Activated CD4-positive, alpha-beta T cell treated with anti-CD3 and anti-CD28 coated beads for 4 hours (primary cell): ENCODE measurements around the gene KDM2A.
"Not testable (repeated sequence)": the region's sequence is repeated elsewhere in the genome, so short reads cannot be mapped to it uniquely, and the experiment has no call there.

ENCODE experiments used
- DNase-seq, 2 donors: peaks; one replicate each; pipeline ENCODE4 v3.0.0-alpha.2; 2020

KDM2A gene

GRCh38 chr11:67118181-67118766 lies 789 bp upstream of the KDM2A start:
- DNase-seq, result peak; percentile 49 to 58

GRCh38 chr11:67119585-67120391 lies 725 bp downstream of the KDM2A start:
- peak; percentile 11 to 31 for DNase-seq

- no peak for DNase-seq
Observed at GRCh38 chr11:67120456-67120855, 1.4 kb downstream of the KDM2A start.

GRCh38 chr11:67120881-67121710 lies 2.0 kb downstream of the KDM2A start:
- DNase-seq, result no peak

- not testable (repeated sequence) for DNase-seq
Observed at GRCh38 chr11:67123801-67124200, 4.7 kb downstream of the KDM2A start.

- DNase-seq, result not testable (repeated sequence)
Observed at GRCh38 chr11:67126243-67126642, 7.2 kb downstream of the KDM2A start.

GRCh38 chr11:67126986-67127385 lies 7.9 kb downstream of the KDM2A start:
- no peak for DNase-seq

- DNase-seq, result not testable (repeated sequence)
Observed at GRCh38 chr11:67130861-67131260, 11.8 kb downstream of the KDM2A start.

- DNase-seq, result no peak
Observed at GRCh38 chr11:67136156-67136555, 17.1 kb downstream of the KDM2A start.

- no peak for DNase-seq
Observed at GRCh38 chr11:67138922-67139321, 19.9 kb downstream of the KDM2A start.

GRCh38 chr11:67146516-67147226 lies 27.6 kb downstream of the KDM2A start:
- DNase-seq, result no peak

- no peak for DNase-seq
Observed at GRCh38 chr11:67153971-67154370, 34.9 kb downstream of the KDM2A start.

- no peak for DNase-seq
Observed at GRCh38 chr11:67154726-67155125, 35.7 kb downstream of the KDM2A start.

GRCh38 chr11:67157691-67158090 lies 38.6 kb downstream of the KDM2A start:
- DNase-seq, result no peak

- no peak for DNase-seq
Observed at GRCh38 chr11:67158221-67158620, 39.2 kb downstream of the KDM2A start.

- DNase-seq, result no peak
Observed at GRCh38 chr11:67160045-67160444, 41.0 kb downstream of the KDM2A start.

- no peak for DNase-seq
Observed at GRCh38 chr11:67160872-67161783, 42.1 kb downstream of the KDM2A start.

- DNase-seq, result no peak
Observed at GRCh38 chr11:67163006-67163405, 43.9 kb downstream of the KDM2A start.

GRCh38 chr11:67165623-67166022 lies 46.6 kb downstream of the KDM2A start:
- no peak for DNase-seq

- DNase-seq, result no peak
Observed at GRCh38 chr11:67167091-67167490, 48.0 kb downstream of the KDM2A start.

- DNase-seq, result no peak
Observed at GRCh38 chr11:67167719-67168118, 48.7 kb downstream of the KDM2A start.

GRCh38 chr11:67168911-67169310 lies 49.8 kb downstream of the KDM2A start:
- DNase-seq, result not testable (repeated sequence)
